HG03045 (cell line): Measurements from ENCODE around the gene OR52N4.
"Not testable (repeated sequence)": the region's sequence is repeated elsewhere in the genome, so short reads cannot be mapped to it uniquely, and the experiment has no call there.

Experiments
- ATAC-seq: cut with Tn5 transposase; IDR thresholded peaks from one replicate; pipeline ENCODE4 v1.9.1; 2021; ENCODE audit warnings: mild to moderate bottlenecking, moderate library complexity; ENCODE audit not compliant: unreplicated experiment

Gene OR52N4

DNA sequence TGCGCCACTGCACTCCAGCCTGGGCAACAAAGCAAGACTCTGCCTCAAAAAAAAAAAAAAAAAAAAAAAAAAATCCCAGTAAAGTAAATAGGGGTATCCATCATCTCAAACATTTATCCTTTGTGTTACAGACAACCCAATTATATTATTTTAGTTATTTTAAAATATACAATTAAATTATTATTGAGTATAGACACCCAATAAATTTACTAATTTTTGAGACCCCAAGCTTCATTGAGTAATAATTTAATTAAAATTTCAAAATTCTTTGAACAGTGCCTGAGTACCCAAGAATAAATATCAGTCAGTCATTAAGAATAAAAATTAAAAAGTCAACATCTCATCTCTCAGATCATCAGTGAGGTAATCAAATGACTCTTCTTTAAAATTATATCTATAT is at the start of gene OR52N4:
Gene OR52N4, plus strand, starts transcription at position 301 of the 400 bp plus-strand sequence. CDS start 498 bp downstream, outside the sequence.
- ATAC-seq: no peak

DNA sequence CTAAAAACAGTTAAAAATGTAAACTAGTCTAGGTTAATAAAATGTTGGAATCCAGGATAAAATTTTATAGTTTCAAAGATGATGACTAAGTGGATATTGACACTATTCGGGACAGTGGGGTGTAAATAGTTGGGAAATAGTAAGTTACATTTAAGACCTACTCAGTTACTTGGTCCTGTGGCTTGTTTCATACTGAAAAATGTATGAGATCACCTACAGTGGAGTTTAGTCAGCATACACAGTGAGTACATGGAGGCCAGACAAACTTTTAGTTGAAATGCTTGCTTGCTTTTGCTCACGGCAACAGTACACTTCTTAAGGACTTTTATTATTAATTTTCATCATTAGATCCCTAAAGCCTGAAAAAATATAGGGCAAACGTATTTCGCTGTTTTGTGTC is 48.4 kb upstream of the OR52N4 start:
- ATAC-seq: no peak

DNA sequence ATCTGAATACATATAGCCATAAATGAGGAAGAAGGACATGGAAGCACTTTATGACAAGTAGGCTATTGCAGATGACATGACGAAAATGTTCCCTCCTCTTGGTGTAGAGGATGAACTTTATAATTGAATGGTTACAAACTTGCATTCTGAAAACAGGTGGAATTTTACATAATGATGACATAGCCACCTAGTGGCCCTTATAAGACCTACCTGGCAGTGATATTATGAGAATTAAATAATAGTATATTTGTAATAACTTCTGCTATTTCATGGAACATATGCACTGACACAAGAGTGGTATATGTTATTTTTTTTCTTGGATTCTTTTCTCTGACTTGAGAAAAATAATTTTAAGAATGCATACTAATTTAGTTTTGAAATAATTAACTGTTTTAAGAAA is 41.5 kb upstream of the OR52N4 start:
- no peak for ATAC-seq

DNA sequence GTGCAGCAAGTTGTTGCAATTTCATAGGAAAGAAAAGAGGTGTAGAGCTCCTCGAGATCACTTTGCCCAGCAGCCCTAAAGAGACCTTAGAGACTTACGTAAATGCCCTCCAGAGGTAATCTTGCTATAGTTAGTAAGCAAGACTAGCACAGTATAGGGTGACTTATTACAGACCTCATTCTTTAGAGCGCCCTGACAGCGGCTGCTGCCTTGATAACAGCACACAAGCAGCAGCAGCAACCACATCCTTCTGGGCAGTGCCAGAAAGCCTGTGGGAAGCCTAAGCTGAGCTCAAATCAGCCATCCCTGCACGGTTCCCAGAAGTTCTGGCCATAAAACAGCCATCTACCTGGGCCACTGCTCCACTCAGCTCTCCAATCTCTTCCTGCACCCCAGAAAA is 40.3 kb upstream of the OR52N4 start:
- no peak for ATAC-seq

DNA sequence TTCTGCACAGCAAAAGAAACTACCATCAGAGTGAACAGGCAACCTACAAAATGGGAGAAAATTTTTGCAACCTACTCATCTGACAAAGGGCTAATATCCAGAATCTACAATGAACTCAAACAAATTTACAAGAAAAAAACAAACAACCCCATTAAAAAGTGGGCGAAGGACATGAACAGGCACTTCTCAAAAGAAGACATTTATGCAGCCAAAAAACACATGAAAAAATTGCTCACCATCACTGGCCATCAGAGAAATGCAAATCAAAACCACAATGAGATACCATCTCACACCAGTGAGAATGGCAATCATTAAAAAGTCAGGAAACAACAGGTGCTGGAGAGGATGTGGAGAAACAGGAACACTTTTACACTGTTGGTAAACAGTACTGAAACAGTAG is 37.5 kb upstream of the OR52N4 start:
- ATAC-seq: not testable (repeated sequence)

DNA sequence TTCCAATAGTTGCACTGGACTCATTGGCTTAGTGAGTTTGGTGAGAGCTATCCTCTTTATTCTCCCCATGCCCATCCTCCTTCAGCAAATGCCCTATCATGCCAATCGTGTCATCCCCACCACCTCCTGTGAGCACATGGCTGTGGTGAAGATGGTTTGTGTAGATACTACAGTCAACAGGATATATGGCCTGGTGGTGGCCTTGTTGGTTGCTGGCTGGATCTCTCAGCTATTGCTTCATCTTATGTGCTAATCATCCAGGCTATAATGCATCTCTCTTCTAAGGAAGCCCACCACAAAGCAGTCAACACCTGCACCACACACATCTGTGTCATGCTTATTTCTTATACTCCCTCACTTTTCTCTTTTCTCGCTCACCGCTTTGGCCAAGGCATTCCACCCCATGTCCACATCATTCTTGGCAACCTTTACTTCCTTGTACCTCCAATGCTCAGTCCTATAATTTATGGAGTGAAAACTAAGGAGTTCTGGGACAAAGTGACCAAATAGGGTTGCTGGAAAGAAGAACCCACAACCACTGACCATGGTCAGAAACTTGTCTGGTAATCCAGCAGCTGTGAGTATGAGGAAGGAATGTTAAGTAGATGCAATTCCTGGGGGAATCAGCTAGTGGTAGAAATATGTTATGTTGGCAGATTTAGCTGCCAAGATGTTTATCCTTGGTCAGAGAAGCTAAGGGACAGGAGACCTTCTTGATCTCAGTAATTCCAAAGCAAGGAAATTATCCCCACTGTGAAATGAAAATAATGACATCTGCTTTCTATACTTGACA is 34.1 kb upstream of the OR52N4 start:
- no peak for ATAC-seq

DNA sequence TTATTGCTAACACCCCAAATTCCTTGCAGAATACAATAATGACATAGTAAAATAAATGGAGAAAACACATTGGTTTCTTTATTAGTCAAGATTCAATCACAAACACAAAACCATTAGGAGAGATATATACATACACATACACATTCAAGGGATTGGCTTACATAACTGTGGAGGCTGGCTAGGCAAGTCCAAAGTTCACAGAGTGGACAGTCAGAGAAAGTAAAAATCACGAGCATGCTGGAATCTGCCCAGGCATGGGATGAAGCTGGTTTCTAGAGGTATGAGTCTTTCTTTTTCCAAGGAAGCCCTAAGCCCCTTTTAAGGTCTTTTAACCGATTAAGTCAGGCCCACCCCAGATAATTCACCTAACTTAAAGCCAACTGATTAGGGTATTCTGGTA is 31.4 kb upstream of the OR52N4 start:
- ATAC-seq: no peak

DNA sequence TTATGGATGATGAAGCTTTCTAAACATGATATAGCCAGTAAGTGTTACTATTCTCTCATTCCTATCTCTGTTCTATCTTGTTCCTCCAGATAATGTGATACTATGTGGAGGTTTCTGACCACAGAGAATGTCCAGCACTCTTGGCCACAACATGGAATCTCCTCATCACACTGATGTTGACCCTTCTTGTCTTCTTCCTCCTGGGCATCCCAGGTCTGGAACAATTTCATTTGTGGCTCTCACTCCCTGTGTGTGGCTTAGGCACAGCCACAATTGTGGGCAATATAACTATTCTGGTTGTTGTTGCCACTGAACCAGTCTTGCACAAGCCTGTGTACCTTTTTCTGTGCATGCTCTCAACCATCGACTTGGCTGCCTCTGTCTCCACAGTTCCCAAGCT is 27.7 kb upstream of the OR52N4 start:
- no peak for ATAC-seq

DNA sequence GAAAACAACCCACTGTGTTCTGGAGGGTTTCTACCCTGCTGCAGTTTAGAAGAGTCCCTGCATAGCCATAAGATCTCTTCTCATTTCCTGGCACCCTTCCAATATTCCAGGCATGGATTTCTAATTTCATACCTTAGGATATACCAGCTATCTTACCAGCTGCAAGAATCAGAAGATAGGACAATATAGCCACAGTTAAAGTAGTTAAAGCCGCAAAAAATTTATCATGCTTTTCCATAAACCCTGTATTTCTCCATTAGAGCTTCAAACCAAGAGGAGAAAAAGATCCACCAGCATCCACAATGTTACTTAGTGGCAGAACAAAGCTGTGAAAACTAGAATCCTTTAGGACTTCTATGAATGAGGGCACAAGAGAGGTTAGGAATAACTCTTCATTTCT is 26.4 kb upstream of the OR52N4 start:
- no peak for ATAC-seq

DNA sequence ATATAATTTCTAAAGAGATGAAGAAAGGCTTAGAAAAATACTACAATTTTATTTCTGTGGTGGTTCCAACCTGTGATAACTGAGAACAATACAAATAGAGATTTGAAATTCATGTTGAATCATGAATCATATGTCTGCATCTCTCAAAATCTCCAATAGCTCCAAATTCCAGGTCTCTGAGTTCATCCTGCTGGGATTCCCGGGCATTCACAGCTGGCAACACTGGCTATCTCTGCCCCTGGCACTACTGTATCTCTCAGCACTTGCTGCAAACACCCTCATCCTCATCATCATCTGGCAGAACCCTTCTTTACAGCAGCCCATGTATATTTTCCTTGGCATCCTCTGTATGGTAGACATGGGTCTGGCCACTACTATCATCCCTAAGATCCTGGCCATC is 17.6 kb upstream of the OR52N4 start, which contains the start of gene OR56B1:
Gene OR56B1, plus strand, starts transcription at position 53 of the 400 bp plus-strand sequence. Its CDS starts 69 bp downstream, at position 122.
- no peak for ATAC-seq

DNA sequence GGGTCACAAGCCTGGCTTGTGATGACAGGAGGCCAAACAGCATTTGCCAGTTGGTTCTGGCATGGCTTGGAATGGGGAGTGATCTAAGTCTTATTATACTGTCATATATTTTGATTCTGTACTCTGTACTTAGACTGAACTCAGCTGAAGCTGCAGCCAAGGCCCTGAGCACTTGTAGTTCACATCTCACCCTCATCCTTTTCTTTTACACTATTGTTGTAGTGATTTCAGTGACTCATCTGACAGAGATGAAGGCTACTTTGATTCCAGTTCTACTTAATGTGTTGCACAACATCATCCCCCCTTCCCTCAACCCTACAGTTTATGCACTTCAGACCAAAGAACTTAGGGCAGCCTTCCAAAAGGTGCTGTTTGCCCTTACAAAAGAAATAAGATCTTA is 17.0 kb upstream of the OR52N4 start:
- ATAC-seq: no peak

DNA sequence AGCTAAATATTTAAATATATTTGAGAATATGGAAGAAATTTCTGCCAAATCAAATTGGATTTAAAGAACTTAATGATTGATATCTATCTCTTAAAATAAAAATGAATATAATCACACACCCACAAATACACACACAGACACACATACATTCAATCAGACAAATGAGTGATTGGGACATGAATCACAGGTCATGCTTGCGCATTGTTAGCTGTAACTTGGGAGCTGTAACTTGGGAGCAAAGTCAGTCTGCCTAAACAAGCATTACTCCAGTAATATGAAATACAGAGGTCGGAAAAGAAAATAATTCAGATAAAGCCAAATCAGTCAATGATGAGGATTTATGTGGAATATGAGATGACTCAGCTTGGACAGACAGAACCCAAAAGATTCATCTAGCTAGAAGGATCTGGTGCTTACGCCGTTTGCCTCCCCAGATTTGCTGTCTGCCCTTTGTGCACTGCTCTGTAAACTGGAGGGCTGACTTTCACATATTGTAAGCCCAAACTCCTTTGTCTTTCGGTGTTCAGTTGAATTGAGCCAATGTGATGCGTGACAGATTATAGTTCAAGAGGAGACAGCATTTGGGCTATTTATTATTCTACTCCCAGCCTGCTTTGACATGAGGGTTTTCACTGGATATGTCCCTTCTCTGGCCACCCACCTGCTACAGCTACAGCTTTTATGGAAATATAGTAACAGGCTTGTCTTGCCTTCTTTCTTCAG is 16.2 kb upstream of the OR52N4 start:
- no peak for ATAC-seq

DNA sequence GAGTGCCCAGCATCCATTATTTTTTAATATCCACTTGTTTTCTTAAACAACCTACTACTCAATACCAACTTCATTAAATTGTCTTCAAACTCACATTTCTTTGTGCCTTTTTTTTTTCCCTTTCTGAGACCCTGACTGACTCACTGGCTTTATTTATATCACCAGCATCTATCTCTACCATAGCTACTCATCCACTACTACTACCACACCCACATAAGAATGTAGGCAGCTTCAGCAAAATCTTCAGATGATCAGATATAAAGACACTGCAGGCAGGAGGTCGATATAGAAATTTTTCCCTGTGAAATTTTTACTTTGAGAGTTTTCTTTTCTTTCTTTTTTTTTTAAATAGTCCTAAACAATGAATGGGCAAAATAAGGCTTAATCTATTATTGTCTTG is 15.6 kb upstream of the OR52N4 start:
- ATAC-seq: no peak

DNA sequence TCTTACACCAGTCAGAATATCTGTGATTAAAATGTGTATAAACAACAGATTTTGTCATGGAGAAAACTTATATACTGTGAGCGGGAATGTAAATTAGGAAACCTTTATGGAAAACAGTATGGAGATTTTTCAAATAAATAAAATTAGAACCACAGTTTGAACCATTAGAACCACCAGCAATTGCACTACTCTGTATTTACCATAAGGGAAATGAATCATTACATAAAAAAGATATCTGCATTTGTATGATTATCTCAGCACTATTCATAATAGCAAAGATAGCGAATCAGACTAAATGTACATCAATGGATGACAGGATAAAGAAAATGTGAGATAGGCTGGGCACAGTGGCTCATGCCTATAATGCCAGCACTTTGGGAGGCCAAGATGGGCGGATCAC is 7.4 kb upstream of the OR52N4 start:
- ATAC-seq: no peak

DNA sequence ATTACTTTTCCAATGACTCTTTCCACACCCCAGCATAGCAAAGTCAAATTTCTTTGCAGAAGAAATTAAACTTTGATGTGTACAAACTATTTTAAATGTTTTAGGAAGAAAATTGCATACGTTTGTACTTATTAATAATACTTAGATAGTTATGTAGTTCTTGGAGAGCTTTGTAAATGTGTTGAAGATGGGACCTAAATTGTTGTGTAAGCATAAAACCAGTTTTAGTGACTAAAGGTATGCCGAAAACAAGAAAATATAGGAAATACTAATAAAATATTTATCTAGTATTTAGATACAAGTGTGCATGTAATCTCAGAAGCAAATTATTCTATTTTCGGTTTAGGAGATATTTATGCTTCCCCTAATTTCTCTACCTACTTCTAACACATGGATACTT is 4.2 kb upstream of the OR52N4 start:
- ATAC-seq: no peak

DNA sequence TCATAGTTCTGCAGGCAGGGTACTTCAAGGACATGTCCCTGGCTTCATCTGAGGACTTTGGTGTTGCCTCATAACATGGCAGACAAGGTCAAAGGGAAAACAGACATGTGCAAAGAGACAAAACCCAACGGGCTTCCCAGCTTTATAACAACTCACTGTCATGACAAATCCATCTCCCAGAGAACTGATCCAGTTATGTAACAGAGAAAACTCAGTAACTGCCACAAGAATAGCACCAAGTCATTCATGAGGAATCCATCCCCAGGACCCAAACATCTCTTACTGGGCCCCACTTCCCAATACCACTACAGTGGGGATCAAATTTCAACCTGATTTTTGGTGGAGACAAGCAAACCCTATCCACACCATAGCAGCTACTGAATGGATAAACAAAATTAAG is 13.0 kb downstream of the OR52N4 start:
- no peak for ATAC-seq

DNA sequence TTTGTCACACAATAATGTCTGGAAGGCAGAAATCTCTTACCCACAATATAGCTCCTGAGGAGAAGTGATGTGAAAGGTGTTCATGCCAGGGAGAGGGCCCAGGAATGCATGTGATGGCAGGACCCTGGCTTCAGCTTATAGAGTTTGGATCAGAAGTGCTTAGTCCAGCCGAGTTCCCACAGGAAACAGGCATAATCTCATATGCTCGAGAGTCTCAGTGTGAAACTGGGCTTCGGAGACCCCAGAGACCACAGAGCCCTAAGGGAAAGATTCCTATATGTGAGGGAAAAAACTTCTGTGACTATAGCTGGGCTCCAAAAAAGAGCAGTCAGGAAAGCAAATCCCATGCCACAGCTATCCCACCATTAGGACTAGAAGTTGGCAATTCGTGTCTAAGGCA is 29.2 kb downstream of the OR52N4 start, which contains the start of gene OR52N5:
Gene OR52N5, minus strand, starts transcription at position 101 of the 400 bp plus-strand sequence. CDS start 4,721 bp downstream, outside the sequence.
- no peak for ATAC-seq

DNA sequence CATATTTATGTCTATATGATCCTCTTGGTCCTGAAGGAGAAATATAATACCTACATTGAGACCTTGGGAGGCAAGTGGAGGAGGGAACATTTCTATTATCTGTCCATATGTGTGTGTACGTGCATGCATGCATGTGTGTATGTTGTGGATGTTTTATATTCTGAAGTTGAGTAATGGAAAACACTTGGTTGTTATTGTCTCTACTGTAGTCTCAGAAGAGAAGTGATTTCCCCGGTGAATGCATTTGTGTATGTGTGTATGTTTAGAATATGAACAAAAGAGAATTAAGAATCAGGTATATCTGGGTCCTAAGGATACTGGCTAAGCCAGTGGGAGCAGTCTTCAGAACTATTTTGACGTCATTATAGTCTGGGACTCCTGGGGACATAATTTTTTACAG is 37.1 kb downstream of the OR52N4 start, which contains the start of gene OR52N1:
Gene OR52N1, minus strand, starts transcription at position 101 of the 400 bp plus-strand sequence. CDS start 2,449 bp downstream, outside the sequence.
- no peak for ATAC-seq

DNA sequence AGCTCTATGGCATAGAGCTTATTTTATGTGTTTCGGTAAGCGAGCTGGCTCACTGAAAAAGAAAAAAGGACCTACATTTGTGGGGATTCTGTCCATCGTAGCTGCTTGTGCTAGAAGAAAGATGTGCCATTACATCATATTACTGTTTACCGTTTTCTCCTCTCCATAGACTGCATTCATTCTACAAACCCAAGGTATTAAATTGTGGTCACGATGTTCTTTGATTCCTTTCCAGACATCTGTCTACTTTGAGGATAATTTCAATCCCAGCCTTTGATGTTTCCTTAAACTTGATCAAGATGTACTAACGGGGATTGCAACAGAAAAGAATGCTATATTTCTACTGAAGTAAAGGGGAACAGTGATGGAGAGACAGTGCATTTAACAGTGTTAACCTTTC is 42.5 kb downstream of the OR52N4 start:
- ATAC-seq: no peak

DNA sequence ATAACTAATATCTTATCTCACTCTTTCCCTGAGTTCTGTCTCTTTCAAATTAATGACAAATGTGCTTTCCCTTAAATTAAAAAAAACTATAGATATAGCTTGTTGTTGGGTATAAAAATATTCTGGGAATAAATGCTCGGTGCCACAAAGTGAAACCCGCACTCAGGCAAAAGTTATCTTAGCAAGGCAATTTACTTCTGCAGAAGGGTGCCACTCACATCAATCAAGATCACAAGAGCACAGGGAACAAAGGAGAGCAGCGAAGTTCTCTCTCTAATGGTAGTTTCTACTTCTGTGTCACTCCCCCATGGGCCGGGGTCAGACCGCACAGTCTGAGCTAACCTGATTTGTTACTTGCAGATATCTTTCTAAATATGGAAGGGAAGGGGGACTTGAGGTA is 49.9 kb downstream of the OR52N4 start:
- no peak for ATAC-seq
